Heart left ventricle (tissue), 13 donors: ENCODE results near the gene CCDC195.

Experiments
- CTCF ChIP-seq, 12 donors: fragments of 200-600 bp; sonication (generic) in 4 of 12; IDR thresholded peaks; one replicate each; pipeline versions ENCODE4 v1.5.0 to v1.8.0; 2018 to 2022; ENCODE audit warnings: antibody characterized with exemption in 12 of 12, mild to moderate bottlenecking in 5 of 12
- POLR2A ChIP-seq, 2 donors: fragments of 450-650 bp; IDR thresholded peaks; one replicate each; pipeline ENCODE4 v1.6.1; 2017; ENCODE audit warnings: antibody characterized with exemption in 2 of 2, mild to moderate bottlenecking in 2 of 2, moderate library complexity in 2 of 2
- donor health status: ischemic (EF 13 %, LVEDD 7.1; RV severe dilation, severe dysfunction).
- donor health status: DM: no; HTN: yes; CAD: no.
- donor health status: DM: no; HTN: no; CAD: no.
- donor health status: ischemic (EF 25% LVEDD 6.9; RV normal size, moderate dysfunction).
- donor health status: ischemic (EF 25% LVEDD 5.7; RV mildly dilated, moderate dysfunction).
- donor health status: ischemic (EF 35%, LVEDD 5.7; RV mildly dilated, moderate dysfunction).
- donor health status: nonischemic (EF 11% LVEDD 7.7; RV severe dilation, severe dysfunction).
- donor health status: DM: yes; HTN: yes; CAD: no.
- donor health status: PGD.
- donor health status: ischemic (EF 29% LVEDD 5.4; RV normal size, mild dysfunction).
- donor health status: nonischemic (EF 23%, LVEDD 6.1; RV moderate dilation, normal function).

DNA sequence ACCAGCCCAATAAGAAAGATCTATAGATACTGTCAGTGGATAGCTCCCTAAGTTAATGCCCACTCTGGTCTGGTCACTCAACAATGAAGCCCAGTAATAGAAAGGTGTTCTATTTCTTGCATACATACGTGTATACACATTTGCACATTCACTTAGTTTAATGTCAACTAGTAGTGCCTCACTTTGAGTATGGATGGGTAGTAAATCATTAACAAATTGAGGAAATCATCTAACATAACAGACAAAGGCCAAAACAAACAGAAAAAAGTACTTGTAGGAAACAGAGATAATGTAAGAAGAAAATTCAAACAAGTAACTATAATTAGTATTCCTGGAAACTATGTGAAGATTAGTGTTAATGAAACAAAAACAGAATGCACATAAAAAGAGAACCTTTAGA, 13.3 kb upstream of the CCDC195 start:
- TF ChIP-seq CTCF (IDR thresholded peaks at IDR 0.05) (no peak), POLR2A (IDR thresholded peaks at IDR 0.05) (no peak)
